ENCODE results near the gene MIOX. TPM values are rescaled to one million over a fixed set of nuclear protein-coding genes. Genes with fewer than 3 reads are reported as not detected.

Gene MIOX
- total and polyA plus RNA-seq, 10 of the 15 experiments (the other 5 are each of a cell fraction or from before 2014, with no cell fraction given): 0.10 to 0.31 TPM; not detected in 8

DNA sequence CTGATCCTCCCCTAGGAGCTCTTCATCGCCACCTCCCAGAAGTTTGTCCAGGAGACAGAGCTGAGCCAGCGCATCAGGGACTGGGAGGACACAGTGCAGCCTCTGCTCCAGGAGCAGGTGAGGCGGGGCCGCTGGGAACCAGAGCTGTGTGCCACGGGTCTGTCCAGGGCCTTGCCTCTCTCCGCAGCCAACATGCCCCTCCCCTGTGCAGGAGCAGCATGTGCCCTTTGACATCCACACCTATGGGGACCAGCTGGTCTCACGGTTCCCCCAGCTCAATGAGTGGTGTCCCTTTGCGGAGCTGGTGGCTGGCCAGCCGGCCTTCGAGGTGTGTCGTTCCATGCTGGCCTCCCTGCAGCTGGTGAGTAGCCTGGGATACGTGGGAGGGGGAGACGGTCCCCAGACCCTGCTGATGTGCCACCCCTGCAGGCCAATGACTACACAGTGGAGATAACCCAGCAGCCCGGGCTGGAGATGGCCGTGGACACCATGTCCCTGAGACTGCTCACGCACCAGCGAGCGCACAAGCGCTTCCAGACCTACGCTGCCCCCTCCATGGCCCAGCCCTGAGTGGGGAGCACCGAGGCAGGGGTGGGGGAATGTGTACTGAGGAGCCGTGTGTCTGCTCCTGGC lies 36.3 kb downstream of the MIOX start:
- Histone ChIP-seq H3K27ac (ENCODE audit: control insufficient read depth, insufficient read depth) (no peak overlapping the region), H3K4me2 (ENCODE audit: control insufficient read depth, insufficient read depth) (no peak overlapping the region), H3K4me3 (no peak overlapping the region), H3K9me3 (replicated peaks; ENCODE audit: control insufficient read depth, insufficient read depth, low read length) (no peaks in the 10 kb centered on the region), H3K36me3 (ENCODE audit: control insufficient read depth in 2 of 2, insufficient read depth in 2 of 2, low read length in 1 of 2) (peaks cover 5 to 39% of the 10 kb centered on the region in 2 experiments; a peak in 3 of 4 replicates), H2AFZ (ENCODE audit: control insufficient read depth, low read depth, low read length) (no peak overlapping the region), H3K9ac (ENCODE audit: control insufficient read depth, insufficient read depth, low read length) (no peak overlapping the region), H3K79me2 (ENCODE audit: control insufficient read depth, insufficient read depth, low read length) (peaks cover 29% of the 10 kb centered on the region), H3K27me3 (replicated peaks in 1 of 2; ENCODE audit: control insufficient read depth in 2 of 2, insufficient read depth in 2 of 2, low read length in 1 of 2) (no peaks in the 10 kb centered on the region), H3K4me1 (ENCODE audit: control insufficient read depth, insufficient read depth, low read length) (peaks cover 4% of the 10 kb centered on the region), H4K20me1 (ENCODE audit: control insufficient read depth, insufficient read depth) (no peaks in the 10 kb centered on the region)
- FAIRE-seq (no peak), ATAC-seq (no peak), DNase-seq (ENCODE audit: low read depth, low spot score) (no peak)
- intact Hi-C loops (cut with micrococcal nuclease; ENCODE audit: unreplicated experiment) (no loop called here), in situ Hi-C loops (cut with MboI) (no loop called here)
- no peak for TF ChIP-seq NBN (IDR thresholded peaks at IDR 0.05)
- peak; percentile 48; the same call in 1 of the 2 replicates for TF ChIP-seq POLR2AphosphoS5 (IDR thresholded peaks at IDR 0.05; ENCODE audit: low read length)
- TF ChIP-seq SP1 (IDR thresholded peaks at IDR 0.05; ENCODE audit: low read depth, low read length): no peak
- 87% methylated on average over 22 of the region's 22 CpGs for WGBS (ENCODE audit: insufficient coverage, insufficient replicate concordance, low lambda C conversion rate, missing lambda C conversion rate)
- ChIA-PET CTCF (interaction anchor here (1.5 kb wide), 1 partner anchor 14 kb away, joined by 4 read pairs; no protein-coding TSS in a partner anchor), POLR2A (interaction anchor here (4.9 kb wide), 1 partner anchor 13 kb away, joined by 84 read pairs; the partner anchor contains the start of genes LMF2 and NCAPH2), RAD21 (ENCODE audit: unreplicated experiment) (interaction anchor here (1.2 to 4.4 kb wide), 2 partner anchors 14 to 98 kb away, joined by 3 to 64 read pairs; partner anchors contain the start of genes LMF2 and NCAPH2), SMC1A (ENCODE audit: uncharacterized antibody, unreplicated experiment) (interaction anchor here (1.2 kb wide), 1 partner anchor 14 kb away, joined by 3 read pairs; no protein-coding TSS in a partner anchor)
- BruUV-seq (replicated peaks): no TSS peak

GRCh38 chr22:50523458-50523805 lies 36.8 kb downstream of the MIOX start:
- in situ Hi-C loops (cut with MboI) (no loop called here), intact Hi-C loops (cut with micrococcal nuclease; ENCODE audit: unreplicated experiment) (no loop called here)
- H3K79me2 ChIP-seq (ENCODE audit: control insufficient read depth, insufficient read depth, low read length): peaks cover 34% of the 10 kb centered on the region
- TF ChIP-seq SIX5 (IDR thresholded peaks at IDR 0.05; ENCODE audit: low read depth, low read length, severe bottlenecking) (no peak), POLR2AphosphoS2 (IDR thresholded peaks at IDR 0.05; ENCODE audit: low read depth, low read length) (peak; percentile 25; the same call in 1 of the 2 replicates), POLR2AphosphoS5 (IDR thresholded peaks at IDR 0.05; ENCODE audit: low read length) (peak; percentile 23)
- ATAC-seq: no peak
- H3K4me3 ChIP-seq: no peak overlapping the region
- ChIA-PET SMC1A (ENCODE audit: uncharacterized antibody, unreplicated experiment) (interaction anchor here (1.2 kb wide), 1 partner anchor 15 kb away, joined by 3 read pairs; no protein-coding TSS in a partner anchor), CTCF (interaction anchor here (1.5 kb wide), 1 partner anchor 14 kb away, joined by 4 read pairs; no protein-coding TSS in a partner anchor), RAD21 (ENCODE audit: unreplicated experiment) (interaction anchor here (4.4 kb wide), 1 partner anchor 15 kb away, joined by 64 read pairs; the partner anchor contains the start of genes LMF2 and NCAPH2), POLR2A (interaction anchor here (4.9 kb wide), 1 partner anchor 14 kb away, joined by 84 read pairs; the partner anchor contains the start of genes LMF2 and NCAPH2)
- no peaks in the 10 kb centered on the region for H3K27me3 ChIP-seq (replicated peaks in 1 of 2; ENCODE audit: control insufficient read depth in 2 of 2, insufficient read depth in 2 of 2, low read length in 1 of 2)
- H3K9ac ChIP-seq (ENCODE audit: control insufficient read depth, insufficient read depth, low read length): no peak overlapping the region
- H3K27ac ChIP-seq (ENCODE audit: control insufficient read depth, insufficient read depth): no peak overlapping the region
- H3K4me2 ChIP-seq (ENCODE audit: control insufficient read depth, insufficient read depth): no peak overlapping the region
- peaks cover 5 to 38% of the 10 kb centered on the region in 2 experiments; a peak in 3 of 4 replicates for H3K36me3 ChIP-seq (ENCODE audit: control insufficient read depth in 2 of 2, insufficient read depth in 2 of 2, low read length in 1 of 2)
- no peaks in the 10 kb centered on the region for H4K20me1 ChIP-seq (ENCODE audit: control insufficient read depth, insufficient read depth)
- no peaks in the 10 kb centered on the region for H3K9me3 ChIP-seq (replicated peaks; ENCODE audit: control insufficient read depth, insufficient read depth, low read length)
- no TSS peak for BruUV-seq (replicated peaks)
- 97% methylated on average over 16 of the region's 16 CpGs for WGBS (ENCODE audit: insufficient coverage, insufficient replicate concordance, low lambda C conversion rate, missing lambda C conversion rate)
- no peak for DNase-seq (ENCODE audit: low read depth, low spot score)
- H2AFZ ChIP-seq (ENCODE audit: control insufficient read depth, low read depth, low read length): no peak overlapping the region
- no peak for FAIRE-seq
- H3K4me1 ChIP-seq (ENCODE audit: control insufficient read depth, insufficient read depth, low read length): peaks cover 9% of the 10 kb centered on the region
